GM18505 (cell line): ENCODE measurements around the gene SLC51B.
"Not testable (repeated sequence)": the region's sequence is repeated elsewhere in the genome, so short reads cannot be mapped to it uniquely, and the experiment has no call there.

Experiments
- ATAC-seq: cut with Tn5 transposase; IDR thresholded peaks from one replicate; pipeline ENCODE4 v1.9.1; 2021; ENCODE audit not compliant: unreplicated experiment
- POLR2A ChIP-seq: IDR thresholded peaks from 4 replicates; pipeline ENCODE4 v1.6.1; 2011; ENCODE audit warnings: borderline replicate concordance; ENCODE audit not compliant: insufficient read depth, insufficient read length; ENCODE audit errors: extremely low read depth

SLC51B gene

GRCh38 chr15:65067645-65068402 is 22.6 kb downstream of the SLC51B start, which contains the start of gene RASL12:
Gene RASL12, minus strand, starts transcription at chr15:65067991. Its CDS starts 156 bp downstream, at chr15:65067835.
- no peak for ATAC-seq
- TF ChIP-seq POLR2A: no peak

GRCh38 chr15:65068403-65068788 is 23.2 kb downstream of the SLC51B start:
- no peak for TF ChIP-seq POLR2A
- ATAC-seq: no peak

- TF ChIP-seq POLR2A: no peak
- ATAC-seq: no peak
These were observed 24.0 kb downstream of the SLC51B start for GRCh38 chr15:65069179-65069578.

GRCh38 chr15:65069779-65070546 is 24.8 kb downstream of the SLC51B start:
- no peak for TF ChIP-seq POLR2A

GRCh38 chr15:65071381-65071811 is 26.2 kb downstream of the SLC51B start:
- no peak for ATAC-seq
- no peak for TF ChIP-seq POLR2A

More at GRCh38 chr15:65069779-65070546, 24.8 kb downstream of the SLC51B start:
- no peak for ATAC-seq

- no peak for TF ChIP-seq POLR2A
- ATAC-seq: no peak
These were observed 26.8 kb downstream of the SLC51B start for GRCh38 chr15:65072027-65072426.

- no peak for ATAC-seq
- TF ChIP-seq POLR2A: no peak
These were observed 27.4 kb downstream of the SLC51B start for GRCh38 chr15:65072617-65073016.

- ATAC-seq: not testable (repeated sequence)
These were observed 29.8 kb downstream of the SLC51B start for GRCh38 chr15:65074946-65075345.

- ATAC-seq: not testable (repeated sequence)
These were observed 30.6 kb downstream of the SLC51B start for GRCh38 chr15:65075607-65076395.

GRCh38 chr15:65076486-65077290 is 31.5 kb downstream of the SLC51B start, which contains the start of gene KBTBD13:
Gene KBTBD13, plus strand, starts transcription at chr15:65076746. Its CDS starts 70 bp downstream, at chr15:65076816.
- ATAC-seq: no peak
- TF ChIP-seq POLR2A: no peak

GRCh38 chr15:65077291-65077980 is 32.2 kb downstream of the SLC51B start:
- TF ChIP-seq POLR2A: no peak
- no peak for ATAC-seq

- ATAC-seq: no peak
- no peak for TF ChIP-seq POLR2A
These were observed 32.8 kb downstream of the SLC51B start for GRCh38 chr15:65077981-65078352.

- ATAC-seq: no peak
- no peak for TF ChIP-seq POLR2A
These were observed 34.4 kb downstream of the SLC51B start for GRCh38 chr15:65079580-65079979.

GRCh38 chr15:65081270-65081669 is 36.1 kb downstream of the SLC51B start:
- no peak for ATAC-seq
- no peak for TF ChIP-seq POLR2A
